Smooth muscle cell of the brain vasculature (primary cell): ENCODE data around the gene GRM4.
"Not testable (repeated sequence)": the region's sequence is repeated elsewhere in the genome, so short reads cannot be mapped to it uniquely, and the experiment has no call there.

Source experiments
- DNase-seq: peaks from one replicate; pipeline ENCODE4 v3.0.0-alpha.2; 2012; ENCODE audit warnings: low read depth, low spot score

The GRM4 gene

DNA sequence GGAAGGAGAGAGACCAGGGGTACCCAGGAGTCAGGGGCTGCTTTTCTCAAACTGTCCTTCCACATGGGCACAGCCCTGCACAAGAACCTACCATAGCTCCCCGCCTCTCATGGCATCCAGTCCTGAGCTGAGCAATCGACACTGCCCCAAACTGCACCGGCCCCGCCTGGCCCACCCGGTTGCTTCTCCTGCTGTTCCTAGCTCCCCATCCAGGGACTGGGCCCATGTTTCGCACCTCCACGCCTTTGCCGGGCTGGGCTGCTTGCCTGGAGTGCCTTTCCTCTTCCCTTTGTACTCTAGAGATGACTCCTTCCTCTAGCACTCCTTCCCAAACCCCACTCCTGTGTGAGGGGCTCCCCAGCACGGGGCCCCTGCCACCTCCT lies 123.0 kb downstream of the GRM4 start:
- no peak for DNase-seq

DNA sequence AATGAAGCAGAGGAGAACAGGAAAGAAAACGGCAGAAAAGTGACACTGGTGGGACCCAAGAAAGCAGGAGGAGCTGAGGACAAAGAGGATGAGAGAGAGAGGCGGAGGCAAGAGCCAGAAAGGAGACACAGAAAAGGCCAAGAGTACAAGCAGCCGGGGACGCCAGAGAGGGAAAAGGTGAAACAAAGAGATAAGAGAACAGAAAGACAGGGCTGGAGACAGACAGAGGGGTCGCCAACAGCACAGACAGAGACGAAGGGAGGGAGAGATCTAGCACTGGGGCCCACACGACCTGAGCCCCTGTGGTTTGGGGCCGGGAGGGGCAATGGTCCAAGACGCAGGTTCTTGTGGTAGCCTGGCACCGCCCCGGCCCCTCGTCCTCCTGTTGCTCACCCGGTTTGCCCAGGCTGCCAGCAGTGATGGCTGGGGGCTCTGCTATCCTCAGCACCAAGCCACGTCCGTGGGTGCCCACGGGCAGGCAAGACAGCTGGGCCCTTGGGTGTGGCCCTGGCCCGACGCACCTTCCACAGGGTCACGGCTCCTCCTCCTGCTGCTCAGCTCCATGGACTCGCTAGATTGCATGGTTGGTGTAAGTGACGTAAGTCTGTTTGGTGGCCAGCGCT lies 123.5 kb downstream of the GRM4 start:
- no peak for DNase-seq

DNA sequence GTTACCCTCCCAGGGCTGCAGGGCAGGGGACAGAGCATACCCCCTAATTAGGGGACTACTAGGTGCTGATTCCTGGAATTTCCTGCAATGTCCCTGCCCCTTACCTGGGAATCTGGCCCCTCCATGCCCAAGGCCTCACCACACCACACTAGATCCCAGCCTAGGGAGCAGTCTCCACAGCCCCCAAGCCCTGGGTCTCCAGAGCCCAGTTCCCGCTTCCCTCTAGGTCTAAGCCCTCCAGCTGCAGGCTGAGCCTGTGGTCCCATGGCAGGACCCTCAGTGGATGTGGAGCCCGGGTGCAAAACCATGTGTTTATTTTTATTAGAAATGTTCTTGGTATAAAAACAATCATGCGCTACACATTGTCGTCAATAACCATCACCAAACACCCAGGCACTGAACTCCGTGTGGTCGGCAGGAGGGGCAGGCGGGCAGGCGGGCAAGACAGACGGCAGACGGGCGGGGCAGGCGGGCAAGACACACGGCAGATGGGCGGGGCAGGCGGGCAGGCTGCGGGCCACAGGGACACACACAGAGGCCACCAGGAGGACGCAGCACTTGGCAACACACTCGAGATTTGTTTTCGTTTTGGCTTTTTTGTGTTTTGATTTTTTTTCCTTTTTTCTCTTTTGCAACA lies 124.2 kb downstream of the GRM4 start:
- no peak for DNase-seq

DNA sequence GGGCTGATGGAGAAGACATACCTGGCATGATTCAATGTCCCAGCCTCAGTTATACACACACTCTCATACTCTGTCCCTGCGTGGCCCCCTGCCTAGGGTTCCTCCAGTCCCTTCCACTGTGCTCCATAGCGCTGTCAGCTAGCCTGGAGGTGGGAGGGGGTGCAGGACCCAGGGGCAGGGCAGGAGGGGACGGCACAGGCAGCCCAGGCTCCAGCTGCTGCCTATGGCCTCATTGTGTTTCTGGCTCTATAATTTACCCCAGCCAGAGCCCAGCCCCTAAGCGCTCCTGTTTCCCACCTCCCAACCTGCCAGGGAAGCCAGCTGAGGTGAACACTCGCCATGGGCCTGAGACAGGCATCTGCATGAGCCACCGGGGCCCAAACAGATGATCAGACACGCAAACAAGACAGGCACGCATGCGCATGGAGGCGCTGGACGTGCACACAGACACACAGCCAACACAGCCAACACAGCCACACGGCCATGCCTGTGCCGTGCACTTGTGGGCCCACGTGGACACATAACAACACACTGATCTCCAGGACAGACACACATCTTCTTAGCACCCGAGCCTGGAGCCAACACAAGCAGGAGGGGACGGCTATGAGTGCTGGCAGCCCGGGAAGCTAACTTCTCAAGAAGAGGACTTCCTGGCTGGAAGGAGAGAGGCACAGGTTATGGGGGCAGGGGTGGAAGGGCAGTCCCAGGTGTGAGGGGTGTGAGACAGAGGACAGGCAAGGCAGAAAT lies 124.9 kb downstream of the GRM4 start:
- DNase-seq = no peak

DNA sequence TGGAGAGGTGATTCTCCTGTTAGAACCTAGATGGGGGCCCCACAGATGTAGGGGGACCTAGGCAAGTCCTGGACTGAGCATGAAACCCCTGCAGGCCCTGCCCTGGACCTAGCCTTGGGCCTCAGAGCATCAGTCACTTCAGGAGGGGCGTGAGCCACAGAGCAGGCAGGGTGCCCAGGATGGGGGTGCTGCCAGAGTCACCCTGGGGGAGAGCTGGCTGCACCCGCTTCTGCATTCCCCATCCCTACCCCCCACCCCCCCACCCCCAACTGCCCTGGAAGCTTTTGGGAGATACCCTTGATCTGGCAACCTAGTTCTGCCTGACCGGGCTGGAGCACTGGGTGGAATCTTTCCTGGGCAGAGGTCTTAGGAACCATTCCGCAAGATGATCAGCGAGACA lies 125.6 kb downstream of the GRM4 start:
- no peak for DNase-seq

DNA sequence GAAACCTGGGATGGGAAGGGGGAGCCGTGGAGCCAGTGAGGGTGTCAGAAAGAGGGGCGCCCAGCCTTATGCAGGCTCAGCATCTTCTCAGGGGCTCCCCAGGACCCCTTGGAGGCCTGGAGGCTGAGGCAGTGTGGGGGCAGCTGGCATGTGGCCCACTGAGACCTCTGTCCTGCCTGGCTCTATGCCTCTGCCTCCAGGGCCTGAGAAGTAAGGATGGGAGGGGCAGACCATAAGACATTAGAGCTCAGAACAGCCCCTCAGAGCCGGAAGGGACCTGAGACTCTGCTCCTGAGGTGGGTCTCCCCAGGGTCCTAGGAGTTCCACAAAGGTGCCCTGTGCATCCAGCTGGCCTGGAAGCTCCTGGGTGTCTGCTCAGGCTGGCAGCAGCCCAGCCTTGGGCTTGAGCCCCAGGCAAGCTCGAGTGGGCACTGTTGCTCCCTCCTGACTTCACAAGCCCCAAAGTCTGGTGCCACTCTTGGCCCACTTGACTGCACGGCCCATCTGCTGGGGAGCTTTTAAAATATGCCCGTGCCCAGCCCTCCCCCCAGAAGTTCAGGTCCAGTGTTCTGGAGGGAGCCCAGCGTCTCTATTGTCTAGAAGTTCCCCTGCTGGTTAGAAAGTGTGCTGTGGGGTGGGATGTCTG lies 126.8 kb downstream of the GRM4 start:
- no peak for DNase-seq

DNA sequence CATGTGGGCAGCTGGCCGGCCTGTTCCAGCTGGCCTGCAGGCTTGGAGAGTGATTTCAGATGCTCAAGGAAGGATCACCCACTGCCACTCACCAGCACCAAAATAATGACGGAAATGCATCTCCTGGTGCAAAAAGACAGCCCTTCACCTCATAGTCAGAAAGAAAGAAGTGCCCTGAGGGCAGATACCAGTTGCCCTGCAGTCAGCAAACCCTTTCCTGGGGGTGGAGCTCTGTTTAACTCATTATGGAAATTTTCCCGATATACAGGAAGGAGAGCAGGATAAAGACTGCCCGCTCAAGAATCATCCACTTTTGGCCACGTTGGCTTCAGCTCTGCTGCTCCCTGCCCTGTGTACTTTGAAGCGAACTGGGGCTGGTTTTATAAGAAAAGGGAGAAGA lies 127.9 kb downstream of the GRM4 start:
- DNase-seq = no peak

DNA sequence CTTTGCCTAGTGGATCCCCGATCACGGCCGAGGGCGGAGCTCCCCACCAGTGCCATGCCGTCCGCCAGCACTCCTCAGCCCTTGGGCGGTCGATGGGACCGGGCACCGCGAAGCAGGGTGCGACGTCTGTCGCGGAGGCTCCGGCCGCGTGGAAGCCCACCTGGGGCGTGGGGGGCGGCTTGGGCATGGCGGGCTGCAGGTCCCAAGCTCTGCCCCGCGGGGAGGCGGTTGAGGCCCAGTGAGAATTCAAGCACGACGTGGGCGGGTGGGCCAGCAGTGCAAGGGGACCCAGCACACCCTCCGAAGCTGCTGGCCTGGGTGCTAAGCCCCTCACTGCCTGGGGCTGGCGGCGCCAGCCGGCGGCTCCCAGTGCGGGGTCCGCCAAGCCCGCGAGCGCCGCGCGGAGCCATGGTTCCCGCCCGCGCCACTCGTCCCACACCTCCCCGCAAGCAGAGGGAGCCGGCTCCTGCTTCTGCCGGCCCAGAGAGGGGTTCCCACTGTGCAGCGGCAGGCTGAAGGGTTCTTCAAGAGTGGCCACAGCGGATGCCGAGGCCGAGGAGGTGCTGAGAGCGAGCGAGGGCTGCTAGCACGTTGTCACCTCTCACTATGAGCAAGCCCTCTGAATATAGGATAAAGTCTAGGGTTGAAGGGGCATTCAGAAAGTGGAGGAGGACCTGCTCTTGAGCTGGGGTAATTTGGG lies 128.6 kb downstream of the GRM4 start:
- no peak for DNase-seq

DNA sequence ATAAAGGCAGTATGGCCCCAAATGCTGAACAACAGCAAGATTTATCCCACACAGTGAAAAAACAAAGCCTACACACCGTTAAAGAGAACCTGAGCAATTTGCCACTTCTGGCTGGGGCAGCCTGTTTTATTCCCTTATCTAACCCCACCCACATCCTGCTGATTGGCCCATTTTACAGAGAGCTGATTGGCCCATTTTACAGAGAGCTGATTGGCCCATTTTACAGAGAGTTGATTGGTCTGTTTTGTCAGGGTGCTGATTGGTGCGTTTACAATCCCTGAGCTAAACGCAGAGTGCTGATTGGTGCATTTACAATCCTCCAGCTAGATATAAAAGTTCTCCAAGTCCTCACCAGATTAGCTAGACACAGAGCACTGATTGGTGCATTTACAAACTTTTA lies 129.3 kb downstream of the GRM4 start:
- DNase-seq = not testable (repeated sequence)

DNA sequence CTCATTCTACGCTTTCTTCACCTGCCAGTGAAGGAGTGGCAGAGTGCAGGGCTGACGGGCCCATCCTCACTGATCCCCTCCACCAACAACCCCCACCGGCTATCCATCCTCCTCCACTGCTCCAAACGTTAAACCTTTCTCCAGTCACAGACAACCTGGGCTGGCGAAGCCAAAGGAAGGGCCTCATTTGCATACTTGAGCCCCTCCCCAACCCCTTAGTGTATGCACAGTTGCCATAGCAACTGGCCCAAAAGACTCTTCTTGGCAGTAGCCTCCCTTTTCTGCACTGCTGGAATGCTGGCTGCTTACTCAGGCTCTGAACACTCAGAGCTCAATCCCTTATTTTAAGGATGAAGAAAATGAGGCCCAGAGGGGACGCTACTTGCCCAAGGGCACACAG lies 130.3 kb downstream of the GRM4 start:
- DNase-seq = no peak

DNA sequence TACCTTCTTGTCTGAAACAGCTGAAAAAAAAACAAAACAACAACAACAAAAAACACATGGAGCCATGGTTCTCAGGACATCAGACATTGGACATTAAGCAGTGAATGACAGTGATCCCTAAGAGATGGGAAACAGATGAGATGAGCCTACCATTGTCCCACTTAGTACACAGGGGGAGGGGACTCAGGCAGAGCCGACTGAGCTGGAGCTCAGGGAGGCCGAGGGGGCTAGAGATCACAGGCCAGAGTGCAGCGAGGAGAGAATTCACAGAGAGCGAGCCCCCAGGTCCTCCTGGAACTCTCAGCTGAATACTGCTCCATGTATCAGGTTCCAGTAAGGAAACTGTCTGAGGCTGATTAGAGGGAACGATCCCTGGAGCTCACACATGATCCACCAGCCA lies 134.6 kb downstream of the GRM4 start:
- DNase-seq = no peak

DNA sequence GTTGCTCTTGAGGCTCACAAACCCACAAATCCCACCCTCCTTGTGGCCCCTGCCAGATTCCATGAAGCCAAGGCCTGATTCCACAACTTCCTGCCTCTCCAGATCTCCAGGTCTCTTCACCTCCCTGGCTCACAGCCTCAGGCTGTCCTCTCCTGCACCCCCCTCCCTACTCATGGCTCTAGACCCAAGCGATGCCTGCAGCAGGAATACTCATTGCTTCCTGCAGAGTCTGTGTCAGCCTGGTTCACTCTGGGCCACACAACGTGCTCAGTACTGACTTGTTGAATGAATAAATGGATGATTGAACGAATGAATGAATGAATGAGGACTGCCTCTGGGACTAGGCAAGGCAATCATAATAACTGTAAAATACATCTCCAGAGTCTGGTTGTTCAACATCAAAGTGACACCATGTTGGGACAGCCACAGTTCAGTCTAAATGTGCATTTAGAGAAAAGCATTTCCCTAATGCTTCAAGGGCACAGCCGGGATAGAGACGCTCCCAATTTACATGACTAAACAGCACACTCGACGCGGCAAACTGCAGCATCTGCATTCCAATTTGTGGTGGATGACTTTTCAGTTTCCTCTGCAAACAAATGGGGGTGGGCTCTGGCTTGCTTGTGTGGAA lies 139.9 kb downstream of the GRM4 start:
- no peak for DNase-seq

DNA sequence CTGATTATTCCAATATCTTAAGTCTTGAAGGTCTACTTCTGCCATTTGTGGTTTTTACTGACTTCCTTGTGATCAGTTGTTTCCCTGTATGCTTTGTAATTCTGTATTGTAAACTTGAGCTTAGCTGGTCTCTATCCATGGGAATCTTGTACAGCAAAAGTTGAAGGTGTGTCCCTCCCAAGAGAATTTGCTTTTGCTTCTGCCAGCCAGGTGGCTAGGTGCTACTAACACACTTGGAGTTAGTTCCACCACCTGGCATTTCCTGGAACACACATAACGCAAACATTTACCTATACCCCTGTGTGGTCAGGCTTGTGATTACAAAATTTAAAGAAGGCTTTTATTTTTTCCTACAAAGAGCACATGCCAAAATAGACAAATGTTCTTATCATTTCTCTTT lies 141.2 kb downstream of the GRM4 start:
- no peak for DNase-seq

DNA sequence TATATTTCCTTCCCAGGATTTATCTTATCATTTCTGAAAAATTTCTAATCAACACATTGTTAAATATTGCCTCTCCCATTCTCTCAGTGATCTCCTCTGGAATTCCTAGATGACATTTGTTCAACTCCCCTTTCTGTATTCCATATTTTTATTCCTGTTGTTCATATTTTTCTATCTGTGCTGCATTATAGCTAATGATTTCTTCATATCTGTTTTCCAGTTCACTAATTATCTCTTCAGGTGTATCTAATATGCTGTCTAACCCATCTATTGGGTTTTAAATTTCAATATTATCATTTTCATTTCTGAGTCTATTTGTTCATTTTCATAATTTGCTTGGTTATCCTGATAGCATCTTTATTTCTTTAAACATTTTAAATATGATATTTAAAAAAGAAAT lies 141.9 kb downstream of the GRM4 start:
- DNase-seq = no peak

DNA sequence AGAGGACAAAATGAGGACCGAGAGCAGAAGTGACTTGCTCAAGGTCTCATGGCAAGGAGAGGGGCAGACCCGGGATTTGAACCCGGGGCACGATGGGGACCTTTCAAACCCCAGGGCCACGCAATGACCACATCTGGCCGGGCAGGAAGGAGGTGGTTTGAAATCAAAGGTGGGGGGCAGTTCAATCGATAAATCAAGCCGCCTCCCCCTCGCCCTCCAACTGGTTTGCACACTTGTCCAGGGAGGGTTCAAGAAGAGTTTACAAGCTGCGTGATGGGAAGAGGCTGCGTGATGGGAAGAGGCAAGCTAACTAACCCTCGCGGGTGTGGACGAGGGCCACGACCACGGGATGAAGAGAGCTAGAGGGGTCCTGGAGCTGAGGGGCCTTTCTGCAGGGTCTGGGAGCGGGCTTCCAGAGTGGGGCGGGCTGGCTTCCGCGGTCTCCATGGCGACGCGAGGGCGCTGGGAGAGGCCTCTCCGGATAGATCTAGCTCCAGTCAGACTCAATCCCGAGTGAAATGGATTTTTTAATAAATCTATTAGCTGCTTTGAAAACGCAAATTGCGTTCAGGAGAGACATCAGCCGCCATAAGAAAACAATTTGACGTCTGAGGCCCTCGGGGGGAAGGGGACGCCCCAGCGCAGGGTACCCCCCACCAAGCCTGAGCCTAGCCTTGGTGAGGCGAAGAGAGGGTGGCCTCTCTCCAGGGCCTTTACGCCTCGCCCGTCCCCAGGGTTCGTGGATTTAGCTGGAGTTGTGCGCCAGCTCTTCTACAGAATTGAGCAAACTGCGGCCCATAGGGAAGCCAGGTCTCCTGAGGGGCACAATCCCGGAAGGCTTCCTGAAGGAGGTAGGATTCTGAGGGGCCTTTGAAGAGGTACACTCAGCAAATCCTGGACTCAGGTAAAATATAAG lies 143.9 kb downstream of the GRM4 start:
- DNase-seq = no peak

DNA sequence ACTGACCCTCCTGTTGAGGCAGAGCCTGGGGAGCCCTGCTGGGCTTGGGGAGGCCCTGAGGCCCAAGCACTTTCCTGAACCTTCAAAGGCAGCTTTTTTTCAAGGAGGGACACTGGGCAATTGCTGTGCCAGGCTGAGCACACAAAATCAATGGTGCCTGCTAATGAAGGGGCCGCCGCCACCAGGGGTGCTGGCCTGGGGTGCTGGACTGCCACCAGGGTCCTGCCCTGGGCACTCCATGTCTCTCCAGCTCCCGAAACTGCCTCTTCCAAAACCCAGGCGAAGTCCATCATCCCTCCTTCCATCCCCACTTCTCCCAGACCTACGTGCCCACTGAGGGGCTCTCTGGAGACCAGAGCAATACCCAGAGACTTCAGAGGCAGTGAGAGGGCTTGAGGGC lies 145.6 kb downstream of the GRM4 start:
- no peak for DNase-seq

DNA sequence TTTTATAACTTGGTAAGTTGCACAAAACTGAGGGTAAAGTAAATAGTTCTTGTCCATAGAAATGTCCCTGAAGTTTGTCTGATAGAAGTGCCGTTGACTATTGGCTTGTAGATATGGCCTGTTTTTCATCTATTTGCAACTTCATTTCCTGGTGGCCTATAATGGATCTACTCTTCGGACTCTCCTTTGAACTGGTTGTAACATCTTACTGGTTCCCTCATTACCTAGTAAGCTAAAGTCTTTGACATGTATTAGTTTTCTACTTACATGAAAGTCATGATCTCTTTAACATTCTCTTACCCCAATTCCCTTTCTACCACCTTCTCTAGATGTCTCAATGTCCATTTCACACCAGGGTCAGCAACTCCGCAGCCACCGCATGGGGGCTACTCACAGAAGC lies 146.3 kb downstream of the GRM4 start:
- DNase-seq = no peak

DNA sequence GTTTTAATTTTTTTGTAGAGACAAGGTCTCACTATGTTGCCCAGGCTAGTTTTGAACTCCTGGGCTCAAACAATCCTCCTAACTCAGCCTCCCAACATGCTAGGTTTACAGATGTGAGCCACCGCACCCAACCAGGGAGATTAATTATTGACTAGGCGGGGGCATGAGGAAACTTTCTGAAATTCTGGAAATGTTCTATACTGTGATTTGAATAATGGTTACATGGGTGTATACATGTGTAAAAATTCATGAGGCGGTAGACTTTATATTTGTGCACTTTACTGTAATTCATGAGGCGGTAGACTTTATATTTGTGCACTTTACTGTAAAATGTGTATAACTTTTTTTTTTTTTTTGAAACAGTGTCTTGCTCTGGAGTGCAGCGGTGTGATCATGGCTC lies 147.2 kb downstream of the GRM4 start:
- DNase-seq = no peak

DNA sequence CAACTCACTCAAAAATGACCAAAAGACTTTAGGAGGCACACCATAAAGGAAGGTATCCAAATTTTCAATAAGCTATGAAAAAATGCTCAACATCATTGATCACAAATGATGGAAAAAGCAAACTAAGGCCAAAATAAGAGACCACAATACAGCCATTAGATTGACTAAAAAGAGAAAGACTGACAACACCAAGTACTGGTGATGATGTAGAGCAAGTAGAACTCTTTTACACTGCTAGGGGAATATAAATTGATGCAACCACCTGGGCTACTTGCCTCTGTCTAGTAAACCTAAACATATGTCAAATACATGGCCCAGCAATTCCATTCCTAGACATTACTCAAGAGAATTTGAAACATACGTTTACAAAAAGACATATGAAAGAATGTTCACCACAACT lies 148.6 kb downstream of the GRM4 start:
- DNase-seq = no peak

DNA sequence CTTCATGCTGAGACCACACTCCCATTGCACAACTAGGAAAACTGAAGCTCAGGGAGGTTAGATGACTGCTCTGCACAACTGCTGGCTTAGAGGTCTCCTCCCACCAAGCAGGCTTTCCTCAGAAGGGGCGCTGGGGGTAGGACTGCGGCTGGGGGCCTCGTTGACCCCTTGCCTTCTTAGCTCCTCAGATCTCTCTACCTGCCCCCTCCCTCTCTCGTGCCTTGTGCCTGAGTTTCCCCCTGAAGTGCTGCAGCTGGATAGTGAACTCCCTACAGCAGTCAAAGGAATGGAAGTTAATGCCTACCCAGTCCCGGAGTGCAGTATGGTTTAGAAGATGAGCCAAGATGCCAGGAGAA lies 149.8 kb downstream of the GRM4 start:
- DNase-seq = no peak
